ENCODE measurements around the gene NTRK2.

NTRK2 gene

GRCh38 chr9:84681516-84682285, 12.2 kb downstream of the NTRK2 start:
- no peak for DNase-seq (ENCODE audit: low spot score)

DNA sequence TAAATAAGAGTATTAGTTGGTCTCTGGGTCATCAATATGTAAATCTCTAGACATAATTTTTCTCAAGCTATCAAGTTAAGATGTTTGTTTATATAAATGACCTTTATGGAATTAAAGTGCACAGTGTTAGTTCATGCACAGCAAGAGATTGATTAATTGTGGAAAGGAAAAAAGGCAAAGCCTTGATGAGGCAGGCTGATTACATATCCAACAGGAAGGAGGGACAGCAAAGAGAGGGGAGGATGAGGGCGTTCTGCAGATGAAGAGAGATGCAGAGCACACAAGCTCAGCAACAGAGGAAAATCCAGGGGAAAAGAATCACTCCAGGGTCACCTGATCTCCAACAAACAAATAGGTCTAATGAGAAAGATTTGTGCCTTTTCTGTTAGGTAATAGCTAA, 16.5 kb downstream of the NTRK2 start:
- DNase-seq (ENCODE audit: low spot score), result no peak

DNA sequence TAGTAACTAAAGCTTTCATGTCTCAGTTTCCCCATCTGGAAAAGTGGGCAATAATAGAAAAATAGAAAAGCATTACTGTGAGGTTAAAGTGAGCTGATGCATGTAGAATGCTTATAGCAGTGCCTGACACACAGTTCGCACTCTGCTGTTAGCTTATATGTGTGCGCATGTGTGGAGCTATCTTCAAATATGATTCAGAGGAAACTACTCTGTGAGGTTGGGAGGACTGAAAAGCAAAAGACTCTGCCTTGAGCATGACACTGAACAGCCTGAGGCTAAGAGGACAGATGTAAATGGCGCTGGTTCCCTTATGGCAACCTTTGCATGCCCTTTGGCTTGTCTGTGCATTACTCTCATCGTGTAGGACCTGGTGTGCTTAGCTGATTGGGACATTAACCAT, 19.4 kb downstream of the NTRK2 start:
- DNase-seq (ENCODE audit: low spot score), result no peak

- no peak for DNase-seq (ENCODE audit: low spot score)
These were observed 22.1 kb downstream of the NTRK2 start for GRCh38 chr9:84691634-84692033.

- no peak for DNase-seq (ENCODE audit: low spot score)
These were observed 24.7 kb downstream of the NTRK2 start for GRCh38 chr9:84694248-84694647.

GRCh38 chr9:84697042-84697441, 27.5 kb downstream of the NTRK2 start:
- no peak for DNase-seq (ENCODE audit: low spot score)

DNA sequence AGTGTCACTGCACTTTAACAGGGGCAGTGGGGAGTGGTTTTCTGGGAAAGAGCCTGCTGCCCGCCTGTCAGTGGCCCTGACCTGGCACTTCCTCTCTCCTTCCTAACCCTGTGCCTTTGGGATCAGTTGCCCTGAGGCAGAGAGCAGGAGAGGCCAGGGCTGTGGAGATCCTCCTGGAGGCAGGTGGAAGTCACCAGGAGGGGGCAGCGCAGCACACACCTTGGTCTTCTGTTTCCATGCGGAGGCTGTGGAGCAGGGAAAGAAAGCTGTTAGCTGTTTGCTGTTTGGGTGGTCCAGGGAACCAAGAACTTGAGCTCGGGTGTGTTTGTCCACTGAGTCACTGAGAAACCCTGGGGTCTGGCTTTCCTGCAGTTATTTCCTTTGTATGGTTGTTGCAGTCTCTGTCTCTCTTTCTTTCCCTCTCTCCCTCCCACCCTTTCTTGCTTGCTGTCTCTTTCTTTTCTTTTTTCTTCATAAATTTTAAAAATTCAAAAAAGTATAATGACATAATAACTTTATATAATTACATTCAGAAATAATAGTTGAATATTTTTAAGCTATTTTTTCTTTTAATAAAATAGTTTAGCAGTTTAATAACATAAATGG, 28.1 kb downstream of the NTRK2 start:
- no peak for DNase-seq (ENCODE audit: low spot score)

DNA sequence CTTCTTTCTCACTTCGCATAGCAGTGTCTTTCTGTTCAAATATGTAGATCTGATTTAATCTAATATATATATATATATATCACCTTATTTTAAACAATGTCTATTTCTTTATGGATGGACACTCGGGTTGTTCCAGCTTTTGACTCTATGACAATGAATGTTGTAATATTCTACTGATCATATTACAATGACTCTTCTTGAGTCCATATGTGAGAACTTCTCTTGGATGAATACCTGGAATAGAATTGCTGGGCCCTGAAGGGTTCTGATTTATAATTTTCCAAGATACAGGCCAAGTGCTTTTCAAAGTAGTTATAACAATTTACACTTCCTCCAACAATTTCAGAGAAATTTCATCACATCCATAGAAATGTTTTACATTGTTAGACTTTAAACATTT, 28.8 kb downstream of the NTRK2 start:
- no peak for DNase-seq (ENCODE audit: low spot score)

- DNase-seq (ENCODE audit: low spot score), result no peak
These were observed 30.5 kb downstream of the NTRK2 start for GRCh38 chr9:84699984-84700383.

DNA sequence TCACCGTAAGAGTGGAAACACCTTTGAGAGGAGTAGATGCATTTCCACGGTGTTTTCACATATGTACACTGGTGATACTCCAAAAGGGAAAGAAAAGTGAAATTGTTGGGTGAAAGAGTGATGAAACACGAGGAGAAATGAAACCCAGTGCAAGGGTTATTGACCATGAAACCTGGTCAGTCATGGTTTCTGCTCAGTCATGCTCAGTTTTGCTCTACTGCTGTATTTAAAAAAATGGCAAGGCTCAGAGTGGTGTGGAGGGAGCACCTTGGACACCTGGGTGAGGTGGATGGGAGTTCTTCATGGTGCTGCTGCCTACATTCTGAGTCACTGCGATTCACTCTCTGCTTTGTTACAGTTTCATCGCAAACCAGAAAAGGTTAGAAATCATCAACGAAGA, 32.3 kb downstream of the NTRK2 start:
- DNase-seq (ENCODE audit: low spot score), result no peak

DNA sequence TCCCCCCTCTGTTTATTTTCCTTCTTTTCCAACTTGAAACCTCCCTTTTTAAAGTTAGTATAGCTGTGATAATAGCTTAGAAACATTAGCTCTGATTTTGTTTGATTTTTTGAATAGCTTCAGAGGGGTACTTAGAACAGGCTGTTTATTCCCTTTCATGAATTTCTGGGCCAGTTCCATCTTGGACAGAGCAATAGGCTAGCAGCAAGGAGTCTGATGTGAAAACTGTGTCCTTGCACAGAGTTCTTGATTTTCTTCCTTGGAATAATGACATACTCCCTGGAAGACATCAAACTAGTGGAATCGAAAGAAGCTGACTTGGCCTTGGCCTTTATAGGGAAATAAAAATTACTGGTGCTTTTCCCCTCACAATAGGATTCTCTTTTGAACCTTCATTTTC, 32.9 kb downstream of the NTRK2 start:
- peak; percentile 72 for DNase-seq (ENCODE audit: low spot score)

DNA sequence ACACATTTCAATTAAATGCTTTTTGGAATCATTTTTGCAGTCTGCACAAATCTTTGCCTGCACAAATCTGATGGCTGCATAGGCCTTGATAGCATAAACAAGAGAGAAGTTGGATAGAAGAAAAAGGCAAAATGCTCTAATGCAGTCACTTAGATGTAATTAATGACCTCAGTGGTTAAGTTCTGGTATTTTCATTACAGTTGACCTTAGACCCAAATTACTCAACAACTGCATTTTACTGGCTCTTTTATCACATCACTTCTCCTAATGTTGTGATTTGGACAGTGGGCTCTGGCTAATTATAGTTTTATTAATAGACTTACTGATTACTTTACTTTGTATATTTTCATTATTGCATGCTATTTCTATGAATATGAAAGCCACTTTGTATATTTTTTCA, 34.3 kb downstream of the NTRK2 start:
- no peak for DNase-seq (ENCODE audit: low spot score)

GRCh38 chr9:84705128-84705527, 35.6 kb downstream of the NTRK2 start:
- no peak for DNase-seq (ENCODE audit: low spot score)

DNA sequence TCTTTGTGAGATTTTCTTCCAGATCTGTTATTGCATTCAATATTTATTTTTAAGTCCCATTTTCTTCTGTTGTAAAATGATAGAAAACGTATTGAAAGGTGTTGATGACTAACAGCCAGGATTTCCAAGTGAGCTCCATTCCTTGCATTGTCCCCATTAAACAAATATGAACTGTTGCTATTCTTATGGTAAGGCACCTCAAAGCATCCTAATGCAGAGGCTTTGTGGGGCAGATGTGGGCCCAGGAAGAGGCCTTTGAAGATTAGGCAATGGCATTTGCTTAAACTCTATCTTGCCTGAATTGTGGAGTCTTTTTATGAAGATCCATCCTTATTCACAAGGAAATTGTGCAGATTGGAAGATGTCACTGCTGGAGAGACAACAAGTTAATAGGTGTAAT, 38.9 kb downstream of the NTRK2 start:
- no peak for DNase-seq (ENCODE audit: low spot score)

DNA sequence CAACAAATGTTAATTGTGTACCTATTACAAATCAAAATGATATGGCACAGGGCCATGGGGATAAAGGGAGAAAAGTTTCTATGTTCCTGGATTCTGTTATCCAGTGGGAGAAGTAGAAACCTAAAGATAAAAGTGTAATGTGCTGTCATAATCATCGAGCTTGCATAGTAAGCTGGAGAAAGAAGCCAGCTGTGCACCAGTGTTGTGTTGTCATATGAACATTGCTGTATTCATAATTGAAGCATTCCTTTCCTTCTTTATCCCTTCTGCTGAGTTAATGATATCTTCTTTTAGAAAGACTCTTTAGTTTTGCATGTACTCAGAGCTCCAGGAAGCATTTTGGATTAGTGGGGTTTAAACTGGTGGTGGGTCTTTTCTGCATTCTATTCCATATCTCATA, 39.5 kb downstream of the NTRK2 start:
- DNase-seq (ENCODE audit: low spot score), result no peak

DNA sequence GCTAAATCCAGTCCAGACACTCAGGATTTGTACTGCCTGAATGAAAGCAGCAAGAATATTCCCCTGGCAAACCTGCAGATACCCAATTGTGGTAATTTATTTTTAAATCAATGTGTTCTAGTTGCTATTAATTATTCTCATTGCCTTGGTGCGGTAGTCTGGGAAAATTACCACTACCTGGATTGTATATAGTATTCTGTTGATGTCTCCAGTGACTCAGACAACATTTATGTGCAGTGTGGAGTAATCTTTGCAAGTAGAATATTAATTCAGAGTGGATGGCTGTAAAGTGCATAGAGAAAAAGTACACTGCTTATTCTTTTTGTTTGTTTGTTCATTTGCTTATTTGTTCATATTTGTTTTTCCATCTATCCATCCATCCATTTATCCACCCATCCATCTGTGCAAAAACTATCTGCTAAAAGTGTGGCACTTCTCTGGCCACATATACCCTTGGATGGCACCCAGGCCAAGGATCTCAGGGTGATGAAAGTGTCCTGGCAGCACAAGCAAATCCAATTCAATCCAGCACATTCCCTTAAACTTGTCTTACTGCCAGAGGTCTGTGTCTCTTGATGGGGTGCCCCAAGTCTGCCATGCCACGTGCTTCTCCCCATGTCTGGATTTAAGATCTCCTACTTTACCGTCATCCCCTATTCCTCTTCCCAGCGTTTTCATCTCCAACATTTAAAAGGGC, 41.3 kb downstream of the NTRK2 start:
- DNase-seq (ENCODE audit: low spot score), result no peak

DNA sequence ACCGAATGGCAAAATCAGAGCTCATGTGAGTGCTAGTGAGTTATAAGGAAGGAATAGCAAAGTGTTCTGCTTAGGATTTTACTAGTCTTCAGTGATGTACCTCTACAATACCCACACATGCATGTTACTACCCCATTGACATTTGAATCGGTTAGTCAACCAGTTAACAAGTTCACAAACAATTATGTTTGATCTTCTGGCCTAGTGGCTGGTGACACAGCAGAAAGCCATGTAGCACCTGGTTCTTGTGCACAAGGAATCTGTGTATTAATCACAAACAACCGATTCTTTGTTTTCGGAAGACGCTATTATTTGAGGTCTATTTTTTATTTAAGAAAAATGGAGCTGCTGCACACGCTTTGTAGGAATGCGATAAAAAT, 41.9 kb downstream of the NTRK2 start:
- no peak for DNase-seq (ENCODE audit: low spot score)

- DNase-seq (ENCODE audit: low spot score), result peak; percentile 74
These were observed 42.4 kb downstream of the NTRK2 start for GRCh38 chr9:84711936-84712335.

DNA sequence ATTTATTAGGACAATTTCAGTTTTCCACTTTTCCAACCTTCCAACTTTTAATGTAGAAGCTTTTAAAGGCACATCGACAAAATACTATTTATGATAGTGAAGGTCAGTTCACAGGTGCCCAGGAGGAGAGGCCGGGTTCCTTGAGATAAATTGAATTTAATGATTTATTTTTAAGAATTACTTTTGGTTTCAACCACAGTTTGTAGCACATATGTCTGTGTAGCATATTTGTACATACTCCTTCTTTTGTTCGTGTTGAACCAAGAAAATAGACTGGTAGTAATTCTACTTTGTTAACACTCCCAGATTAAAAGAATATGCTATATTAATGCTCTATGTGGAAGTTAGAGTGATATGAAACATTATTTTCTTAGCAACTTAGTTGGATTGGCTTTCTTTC, 46.7 kb downstream of the NTRK2 start:
- DNase-seq (ENCODE audit: low spot score), result no peak

DNA sequence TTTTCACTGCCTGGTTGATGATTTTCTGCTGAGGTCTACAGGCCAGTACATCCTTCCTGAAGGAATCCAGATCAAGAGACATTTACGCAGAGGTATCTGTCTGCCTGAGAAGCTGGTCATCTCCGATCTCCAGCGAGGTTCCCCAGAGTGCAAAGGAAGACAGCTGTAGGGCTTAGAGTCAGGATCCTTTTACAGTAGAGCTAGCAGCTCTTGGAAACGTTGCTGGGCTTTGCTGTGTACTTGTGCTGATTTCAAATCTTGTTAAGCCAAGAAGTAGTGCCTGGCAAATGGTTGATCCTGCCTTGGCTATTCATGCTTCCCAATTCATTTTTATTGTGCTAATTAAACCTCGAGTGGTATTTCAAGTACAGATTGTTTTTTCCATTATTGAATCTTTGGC, 48.9 kb downstream of the NTRK2 start:
- DNase-seq (ENCODE audit: low spot score), result no peak

- no peak for DNase-seq (ENCODE audit: low spot score)
These were observed 53.0 kb downstream of the NTRK2 start for GRCh38 chr9:84722388-84722989.

- DNase-seq (ENCODE audit: low spot score), result no peak
These were observed 53.9 kb downstream of the NTRK2 start for GRCh38 chr9:84723426-84723825.

- DNase-seq (ENCODE audit: low spot score), result no peak
These were observed 62.2 kb downstream of the NTRK2 start for GRCh38 chr9:84731696-84732095.
